Panc1 (cell line): ENCODE measurements around the gene SNTG2.

Source experiments
- POLR2AphosphoS5 ChIP-seq: IDR thresholded peaks from 2 replicates; pipeline ENCODE4 v1.6.1; 2012; ENCODE audit warnings: mild to moderate bottlenecking, low read depth, low read length, moderate library complexity
- REST ChIP-seq, 2 experiments: IDR thresholded peaks; 2 replicates each; pipeline ENCODE4 v1.6.1; 2011 to 2012; ENCODE audit warnings: low read depth in 2 of 2, control low read depth in 1 of 2, low read length in 1 of 2, mild to moderate bottlenecking in 1 of 2, moderate library complexity in 1 of 2; ENCODE audit not compliant: insufficient read depth in 1 of 2
- TF ChIP-seq, protein P1 (sequence below): fragments of 450-650 bp; IDR thresholded peaks from 2 replicates; pipeline ENCODE4 v1.5.1; 2017; ENCODE audit warnings: mild to moderate bottlenecking

GRCh38 chr2:1168846-1169245, 218.2 kb downstream of the SNTG2 start:
- TF ChIP-seq, protein P1, sequence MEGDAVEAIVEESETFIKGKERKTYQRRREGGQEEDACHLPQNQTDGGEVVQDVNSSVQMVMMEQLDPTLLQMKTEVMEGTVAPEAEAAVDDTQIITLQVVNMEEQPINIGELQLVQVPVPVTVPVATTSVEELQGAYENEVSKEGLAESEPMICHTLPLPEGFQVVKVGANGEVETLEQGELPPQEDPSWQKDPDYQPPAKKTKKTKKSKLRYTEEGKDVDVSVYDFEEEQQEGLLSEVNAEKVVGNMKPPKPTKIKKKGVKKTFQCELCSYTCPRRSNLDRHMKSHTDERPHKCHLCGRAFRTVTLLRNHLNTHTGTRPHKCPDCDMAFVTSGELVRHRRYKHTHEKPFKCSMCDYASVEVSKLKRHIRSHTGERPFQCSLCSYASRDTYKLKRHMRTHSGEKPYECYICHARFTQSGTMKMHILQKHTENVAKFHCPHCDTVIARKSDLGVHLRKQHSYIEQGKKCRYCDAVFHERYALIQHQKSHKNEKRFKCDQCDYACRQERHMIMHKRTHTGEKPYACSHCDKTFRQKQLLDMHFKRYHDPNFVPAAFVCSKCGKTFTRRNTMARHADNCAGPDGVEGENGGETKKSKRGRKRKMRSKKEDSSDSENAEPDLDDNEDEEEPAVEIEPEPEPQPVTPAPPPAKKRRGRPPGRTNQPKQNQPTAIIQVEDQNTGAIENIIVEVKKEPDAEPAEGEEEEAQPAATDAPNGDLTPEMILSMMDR = no peak
- no peak for TF ChIP-seq POLR2AphosphoS5
- TF ChIP-seq REST (IDR thresholded peaks at IDR 0.05; ENCODE audit: insufficient read depth in 1 of 2, low read depth in 2 of 2, low read length in 1 of 2) = no peak
